ENCODE measurements around the gene SLC41A3.

- no peak for TF ChIP-seq CTCF (IDR thresholded peaks at IDR 0.05)
- no peak for TF ChIP-seq ZFX (IDR thresholded peaks at IDR 0.05; ENCODE audit: borderline replicate concordance)
Measured at GRCh38 chr3:126039870-126040269, 44.1 kb downstream of the SLC41A3 start.

All from 22Rv1 (cell line).